GM15510 (cell line): ENCODE measurements around the gene DGKG.

Source experiments
- POLR2A ChIP-seq: IDR thresholded peaks from 3 replicates; pipeline ENCODE4 v1.6.1; 2011; ENCODE audit warnings: borderline replicate concordance; ENCODE audit not compliant: insufficient read length; ENCODE audit errors: extremely low read depth

The DGKG gene

GRCh38 chr3:186381424-186382216 lies 19.6 kb upstream of the DGKG start:
- TF ChIP-seq POLR2A = no peak

GRCh38 chr3:186380622-186381380 lies 18.8 kb upstream of the DGKG start:
- no peak for TF ChIP-seq POLR2A

GRCh38 chr3:186375443-186375842 lies 13.4 kb upstream of the DGKG start:
- no peak for TF ChIP-seq POLR2A

GRCh38 chr3:186374376-186374775 lies 12.3 kb upstream of the DGKG start:
- no peak for TF ChIP-seq POLR2A

GRCh38 chr3:186369217-186369616 lies 7.2 kb upstream of the DGKG start:
- TF ChIP-seq POLR2A = no peak

GRCh38 chr3:186368717-186369116 lies 6.7 kb upstream of the DGKG start:
- TF ChIP-seq POLR2A = no peak

GRCh38 chr3:186368176-186368575 lies 6.1 kb upstream of the DGKG start:
- TF ChIP-seq POLR2A = no peak

- no peak for TF ChIP-seq POLR2A
Observed at GRCh38 chr3:186367631-186368030, 5.6 kb upstream of the DGKG start.

GRCh38 chr3:186366206-186366605 lies 4.2 kb upstream of the DGKG start:
- no peak for TF ChIP-seq POLR2A

GRCh38 chr3:186365202-186365974 lies 3.4 kb upstream of the DGKG start:
- no peak for TF ChIP-seq POLR2A

- no peak for TF ChIP-seq POLR2A
Observed at GRCh38 chr3:186362988-186363387, 954 bp upstream of the DGKG start.

GRCh38 chr3:186362537-186362842 lies 456 bp upstream of the DGKG start:
- no peak for TF ChIP-seq POLR2A

- TF ChIP-seq POLR2A = no peak
Observed at GRCh38 chr3:186361246-186361761, 730 bp downstream of the DGKG start.

GRCh38 chr3:186360779-186361178 lies 1.3 kb downstream of the DGKG start:
- no peak for TF ChIP-seq POLR2A

GRCh38 chr3:186359078-186359477 lies 3.0 kb downstream of the DGKG start:
- no peak for TF ChIP-seq POLR2A

- TF ChIP-seq POLR2A = no peak
Observed at GRCh38 chr3:186356152-186356551, 5.9 kb downstream of the DGKG start.

- no peak for TF ChIP-seq POLR2A
Observed at GRCh38 chr3:186354100-186354499, 7.9 kb downstream of the DGKG start.
